Stimulated activated CD8-positive, alpha-beta memory T cell treated with anti-CD3 and anti-CD28 coated beads, Interleukin-15, amount 100 ng/mL, for 1 hour (primary cell): Measurements from ENCODE around the gene ZDHHC14.
"Not testable (repeated sequence)": the region's sequence is repeated elsewhere in the genome, so short reads cannot be mapped to it uniquely, and the experiment has no call there.

Source experiments
- DNase-seq: peaks from one replicate; pipeline ENCODE4 v3.0.0-alpha.2; 2020; ENCODE audit warnings: low read depth

ZDHHC14 gene

GRCh38 chr6:157464653-157465535 is 83.9 kb downstream of the ZDHHC14 start:
- DNase-seq = no peak

- DNase-seq = no peak
These were observed 85.3 kb downstream of the ZDHHC14 start for GRCh38 chr6:157466342-157466648.

- DNase-seq = not testable (repeated sequence)
These were observed 86.3 kb downstream of the ZDHHC14 start for GRCh38 chr6:157467339-157467738.

GRCh38 chr6:157468054-157468453 is 87.1 kb downstream of the ZDHHC14 start:
- DNase-seq = no peak

GRCh38 chr6:157468574-157468973 is 87.6 kb downstream of the ZDHHC14 start:
- DNase-seq = no peak

GRCh38 chr6:157469378-157469777 is 88.4 kb downstream of the ZDHHC14 start:
- DNase-seq = no peak

- no peak for DNase-seq
These were observed 90.2 kb downstream of the ZDHHC14 start for GRCh38 chr6:157471077-157471686.

GRCh38 chr6:157471895-157472686 is 91.1 kb downstream of the ZDHHC14 start:
- DNase-seq = no peak

- DNase-seq = no peak
These were observed 95.8 kb downstream of the ZDHHC14 start for GRCh38 chr6:157476797-157477196.

- no peak for DNase-seq
These were observed 97.9 kb downstream of the ZDHHC14 start for GRCh38 chr6:157478926-157479325.

GRCh38 chr6:157479464-157480303 is 98.7 kb downstream of the ZDHHC14 start:
- DNase-seq = no peak

GRCh38 chr6:157481189-157481864 is 100.3 kb downstream of the ZDHHC14 start:
- DNase-seq = no peak

- no peak for DNase-seq
These were observed 100.9 kb downstream of the ZDHHC14 start for GRCh38 chr6:157481865-157482249.

GRCh38 chr6:157483770-157484169 is 102.8 kb downstream of the ZDHHC14 start:
- no peak for DNase-seq

- no peak for DNase-seq
These were observed 103.2 kb downstream of the ZDHHC14 start for GRCh38 chr6:157484181-157484580.

GRCh38 chr6:157486572-157486971 is 105.6 kb downstream of the ZDHHC14 start:
- no peak for DNase-seq

- DNase-seq = no peak
These were observed 106.3 kb downstream of the ZDHHC14 start for GRCh38 chr6:157487110-157487773.

- DNase-seq = no peak
These were observed 107.1 kb downstream of the ZDHHC14 start for GRCh38 chr6:157488058-157488457.

GRCh38 chr6:157488716-157489118 is 107.7 kb downstream of the ZDHHC14 start:
- DNase-seq = no peak

- DNase-seq = no peak
These were observed 109.8 kb downstream of the ZDHHC14 start for GRCh38 chr6:157490611-157491269.
